Stimulated activated CD4-positive, alpha-beta T cell treated with anti-CD3 and anti-CD28 coated beads, TNF-alpha, amount 100 ng/mL, for 4 hours (primary cell): ENCODE data around the gene TMEM131.

Experiments used
- DNase-seq, 3 experiments: peaks; one replicate each; pipeline ENCODE4 v3.0.0-alpha.2; 2020; ENCODE audit warnings: low read depth in 3 of 3

The TMEM131 gene

GRCh38 chr2:97708048-97708380 is 287.7 kb downstream of the TMEM131 start:
- no peak for DNase-seq

GRCh38 chr2:97707362-97708047 is 288.2 kb downstream of the TMEM131 start:
- no peak for DNase-seq

- no peak for DNase-seq
Measured at GRCh38 chr2:97706708-97707345, 288.9 kb downstream of the TMEM131 start.
